ENCODE data around the gene TLR3.

- TF ChIP-seq POLR2AphosphoS5 (IDR thresholded peaks at IDR 0.05; ENCODE audit: insufficient read depth in 1 of 2, low read depth in 1 of 2) (no peak), CTCF (IDR thresholded peaks at IDR 0.05) (no peak)
Observed at GRCh38 chr4:186036976-186037581, 31.9 kb upstream of the TLR3 start.

Measured in vagina (tissue), 2 donors.